ENCODE data around the gene SMTN.

SMTN gene

DNA sequence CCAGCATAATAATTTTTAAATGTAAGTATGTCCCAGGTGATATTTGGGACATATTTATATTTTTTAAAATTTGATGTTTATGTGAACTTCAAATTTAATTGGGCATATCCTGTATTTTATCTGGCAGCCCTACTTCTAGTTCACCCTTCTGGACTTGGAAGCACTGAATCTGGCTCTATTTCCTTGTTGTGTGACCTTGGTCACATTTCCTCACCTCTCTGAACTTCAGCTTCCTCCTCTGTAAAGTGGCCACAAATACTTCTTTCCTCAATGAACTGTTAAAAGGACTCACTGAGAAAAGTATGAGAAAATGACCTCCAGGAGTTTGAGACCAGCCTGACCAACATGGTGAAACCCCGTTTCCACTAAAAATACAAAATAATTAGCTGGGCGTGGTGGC lies 70.8 kb downstream of the SMTN start:
- DNase-seq (ENCODE audit: low read depth in 1 of 2, low spot score in 1 of 2) = no peak
- TF ChIP-seq JUND (IDR thresholded peaks at IDR 0.05; ENCODE audit: low read depth) = no peak
- in situ Hi-C loops (cut with HindIII; ENCODE audit: low pct_unique_long_range_greater_than_20kb, low sequenced_read_pairs) = no loop called here

GRCh38 chr22:31153357-31153756 lies 72.2 kb downstream of the SMTN start:
- DNase-seq (ENCODE audit: low read depth in 1 of 2, low spot score in 1 of 2) = no peak
- in situ Hi-C loops (cut with HindIII; ENCODE audit: low pct_unique_long_range_greater_than_20kb, low sequenced_read_pairs) = no loop called here
- TF ChIP-seq JUND (IDR thresholded peaks at IDR 0.05; ENCODE audit: low read depth) = no peak
